Caco-2 (cell line): ENCODE data around the gene STRBP. TPM values are rescaled to one million over a fixed set of nuclear protein-coding genes. Genes with fewer than 3 reads are reported as not detected.

Source experiments
- BruUV-seq: library from RNA; stranded (reverse); fragments of 400-500 nt; replicated peaks from 2 replicates; lab custom pipeline; 2021; lab: Mats Ljungman, UMichigan
- CTCF ChIA-PET: fragments of 300-600 bp; sonication (Branson Sonifier 250); formaldehyde crosslinking; loops from one replicate; lab custom pipeline; 2022; ENCODE audit warnings: antibody characterized with exemption; lab: Charles Lee
- POLR2A ChIA-PET: fragments of 300-600 bp; sonication (Branson Sonifier 250); formaldehyde crosslinking; loops from one replicate; lab custom pipeline; 2022; ENCODE audit warnings: antibody characterized with exemption; lab: Charles Lee
- DNase-seq, 2 experiments: peaks; one replicate each; pipeline versions ENCODE4 v3.0.0 to v3.0.0-alpha.2; 2020 to 2022
- H3K27me3 ChIP-seq: replicated peaks from 2 replicates; pipeline ENCODE4 v1.6.0; 2011; ENCODE audit warnings: low read length; ENCODE audit not compliant: control insufficient read depth, insufficient read depth
- H3K36me3 ChIP-seq: 2 replicates; pipeline ENCODE4 v1.5.1; 2011; ENCODE audit warnings: low read length; ENCODE audit not compliant: control insufficient read depth, insufficient read depth
- H3K4me1 ChIP-seq: fragments of 250-450 bp; sonication (Bioruptor Pico); 2 replicates; pipeline ENCODE4 v1.5.1; 2020; ENCODE audit warnings: mild to moderate bottlenecking
- H3K4me3 ChIP-seq: 2 replicates; pipeline ENCODE4 v1.5.1; 2011; ENCODE audit warnings: low read depth, mild to moderate bottlenecking, control low read depth, low read length
- H3K9me3 ChIP-seq: fragments of 250-450 bp; sonication (Bioruptor Pico); 2 replicates; pipeline ENCODE4 v1.5.1; 2020; ENCODE audit warnings: mild to moderate bottlenecking, moderate library complexity
- H3K27ac Mint-ChIP-seq: one replicate; pipeline ENCODE4 v1.8.0; 2022; ENCODE audit warnings: mixed read lengths; ENCODE audit not compliant: unreplicated experiment
- H3K27me3 Mint-ChIP-seq: one replicate; pipeline ENCODE4 v1.8.0; 2022; ENCODE audit warnings: mixed read lengths; ENCODE audit not compliant: insufficient read depth, unreplicated experiment
- H3K36me3 Mint-ChIP-seq: one replicate; pipeline ENCODE4 v1.8.0; 2022; ENCODE audit warnings: mild to moderate bottlenecking, mixed read lengths; ENCODE audit not compliant: insufficient read depth, unreplicated experiment
- H3K4me1 Mint-ChIP-seq: one replicate; pipeline ENCODE4 v1.8.0; 2022; ENCODE audit warnings: low read depth, mixed read lengths; ENCODE audit not compliant: unreplicated experiment
- H3K4me3 Mint-ChIP-seq: one replicate; pipeline ENCODE4 v1.8.0; 2022; ENCODE audit warnings: mild to moderate bottlenecking, moderate library complexity, mixed read lengths; ENCODE audit not compliant: unreplicated experiment
- H3K9me3 Mint-ChIP-seq: one replicate; pipeline ENCODE4 v1.8.0; 2022; ENCODE audit warnings: mixed read lengths; ENCODE audit not compliant: unreplicated experiment
- CTCF ChIP-seq, 2 experiments: fragments of 200-600 bp in 1 of 2; IDR thresholded peaks; 1 replicate in 1 of 2; 2 replicates in 1 of 2; pipeline versions ENCODE4 v1.5.1 to v1.8.0; 2011 to 2022; ENCODE audit warnings: antibody characterized with exemption in 1 of 2, control low read depth in 1 of 2, inconsistent platforms in 1 of 2, low read depth in 1 of 2, low read length in 1 of 2, mild to moderate bottlenecking in 1 of 2, moderate library complexity in 1 of 2; ENCODE audit not compliant: insufficient read depth in 1 of 2, severe bottlenecking in 1 of 2, unreplicated experiment in 1 of 2
- intact Hi-C: fragments of 100-400 bp; cut with micrococcal nuclease; formaldehyde crosslinking; loops from one replicate; pipeline ENCODE4 v1.10.0; 2022; ENCODE audit not compliant: unreplicated experiment
- total RNA-seq: library from RNA; stranded (reverse); gene quantifications from 2 replicates; pipeline ENCODE4 v1.2.3, GENCODE V29; 2022

Gene STRBP
- total RNA-seq, 1 experiment from 2014 or later = 43.5 TPM

GRCh38 chr9:123093141-123093540, 175.2 kb downstream of the STRBP start:
- no peak overlapping the region for H3K4me3 ChIP-seq
- ChIA-PET CTCF (interaction anchor here (0.7 kb wide), 1 partner anchor 9 kb away, joined by 3 read pairs; no protein-coding TSS in a partner anchor), POLR2A (interaction anchor here (1.0 kb wide), 1 partner anchor 153 kb away, joined by 6 read pairs; the partner anchor contains the start of gene RABGAP1)
- BruUV-seq = no TSS peak
- H3K27me3 ChIP-seq = no peaks in the 10 kb centered on the region
- peaks cover 4% of the 10 kb centered on the region for H3K36me3 ChIP-seq
- H3K4me3 Mint-ChIP-seq = no peak overlapping the region
- H3K27ac Mint-ChIP-seq = no peak overlapping the region
- no peaks in the 10 kb centered on the region for H3K9me3 Mint-ChIP-seq
- intact Hi-C loops = no loop called here
- no peaks in the 10 kb centered on the region for H3K27me3 Mint-ChIP-seq
- no peaks in the 10 kb centered on the region for H3K9me3 ChIP-seq
- H3K4me1 ChIP-seq = peaks cover 4% of the 10 kb centered on the region; the same call in 1 of the 2 replicates
- DNase-seq = no peak
- no peak for TF ChIP-seq CTCF (IDR thresholded peaks at IDR 0.05; ENCODE audit: insufficient read depth in 1 of 2, low read depth in 1 of 2, low read length in 1 of 2, severe bottlenecking in 1 of 2, unreplicated experiment in 1 of 2)
- H3K36me3 Mint-ChIP-seq = peaks cover 81% of the 10 kb centered on the region
- no peaks in the 10 kb centered on the region for H3K4me1 Mint-ChIP-seq

- H3K27me3 ChIP-seq = no peaks in the 10 kb centered on the region
- ChIA-PET POLR2A (interaction anchor here (0.6 kb wide), 1 partner anchor 144 kb away, joined by 9 read pairs; no protein-coding TSS in a partner anchor), CTCF (no interaction called here)
- intact Hi-C loops = no loop called here
- Mint-ChIP-seq H3K27me3 (no peaks in the 10 kb centered on the region), H3K4me1 (no peaks in the 10 kb centered on the region), H3K4me3 (no peak overlapping the region), H3K36me3 (peaks cover 75% of the 10 kb centered on the region), H3K27ac (no peak overlapping the region), H3K9me3 (no peaks in the 10 kb centered on the region)
- no peak overlapping the region for H3K4me3 ChIP-seq
- H3K9me3 ChIP-seq = no peaks in the 10 kb centered on the region
- no peak for DNase-seq
- H3K36me3 ChIP-seq = peaks cover 2% of the 10 kb centered on the region
- BruUV-seq = no TSS peak
- H3K4me1 ChIP-seq = peaks cover 4% of the 10 kb centered on the region; the same call in 1 of the 2 replicates
- peak in 1 of 2 experiments; percentile 15 for TF ChIP-seq CTCF (IDR thresholded peaks at IDR 0.05; ENCODE audit: insufficient read depth in 1 of 2, low read depth in 1 of 2, low read length in 1 of 2, severe bottlenecking in 1 of 2, unreplicated experiment in 1 of 2)
These were observed 176.9 kb downstream of the STRBP start for GRCh38 chr9:123091459-123091858.

GRCh38 chr9:123090956-123091355, 177.4 kb downstream of the STRBP start:
- POLR2A ChIA-PET = no interaction called here
- no peak for TF ChIP-seq CTCF (IDR thresholded peaks at IDR 0.05; ENCODE audit: insufficient read depth in 1 of 2, low read depth in 1 of 2, low read length in 1 of 2, severe bottlenecking in 1 of 2, unreplicated experiment in 1 of 2)
- Histone ChIP-seq H3K36me3 (peaks cover 4% of the 10 kb centered on the region), H3K9me3 (no peaks in the 10 kb centered on the region), H3K27me3 (no peaks in the 10 kb centered on the region), H3K4me3 (no peak overlapping the region), H3K4me1 (peaks cover 4% of the 10 kb centered on the region; the same call in 1 of the 2 replicates)
- CTCF ChIA-PET = no interaction called here
- intact Hi-C loops = no loop called here
- DNase-seq = no peak
- BruUV-seq = no TSS peak
- Mint-ChIP-seq H3K27ac (no peak overlapping the region), H3K36me3 (peaks cover 71% of the 10 kb centered on the region), H3K4me1 (no peaks in the 10 kb centered on the region), H3K9me3 (no peaks in the 10 kb centered on the region), H3K4me3 (no peak overlapping the region), H3K27me3 (no peaks in the 10 kb centered on the region)
